HG03354 (cell line): Measurements from ENCODE around the gene VMP1.
"Not testable (repeated sequence)": the region's sequence is repeated elsewhere in the genome, so short reads cannot be mapped to it uniquely, and the experiment has no call there.

Source experiments
- ATAC-seq: cut with Tn5 transposase; IDR thresholded peaks from one replicate; pipeline ENCODE4 v1.9.1; 2021; ENCODE audit warnings: mild to moderate bottlenecking; ENCODE audit not compliant: unreplicated experiment, poor library complexity, severe bottlenecking

The VMP1 gene

DNA sequence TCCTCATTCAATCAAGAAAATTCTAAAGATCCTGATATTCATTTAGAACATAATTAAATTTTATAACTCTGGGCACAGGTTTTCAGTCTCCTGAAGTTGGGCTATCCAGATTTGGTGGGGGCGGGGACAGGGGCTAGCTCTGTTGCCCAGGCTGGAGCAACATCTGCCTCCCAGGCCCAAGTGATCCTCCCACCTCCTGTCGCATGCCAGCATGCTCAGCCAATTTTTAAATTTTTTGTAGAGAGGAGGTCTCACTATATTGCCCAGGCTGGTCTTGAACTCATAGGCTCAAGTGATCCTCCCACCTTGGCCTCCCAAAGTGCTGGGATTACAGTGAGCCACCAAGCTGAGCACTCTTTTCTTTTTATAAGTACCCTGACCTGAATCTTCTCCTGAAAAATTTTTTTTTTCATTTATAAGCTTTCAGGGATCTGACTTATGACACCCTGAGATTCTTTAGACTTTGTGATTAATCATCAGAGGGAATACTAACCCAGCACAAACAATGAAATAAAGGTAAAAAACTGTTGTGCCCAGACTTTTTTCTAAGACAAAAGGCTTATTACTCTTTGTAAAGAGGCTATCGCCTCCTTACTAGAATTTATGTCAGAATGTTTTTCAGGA lies 122.7 kb downstream of the VMP1 start:
- no peak for ATAC-seq

DNA sequence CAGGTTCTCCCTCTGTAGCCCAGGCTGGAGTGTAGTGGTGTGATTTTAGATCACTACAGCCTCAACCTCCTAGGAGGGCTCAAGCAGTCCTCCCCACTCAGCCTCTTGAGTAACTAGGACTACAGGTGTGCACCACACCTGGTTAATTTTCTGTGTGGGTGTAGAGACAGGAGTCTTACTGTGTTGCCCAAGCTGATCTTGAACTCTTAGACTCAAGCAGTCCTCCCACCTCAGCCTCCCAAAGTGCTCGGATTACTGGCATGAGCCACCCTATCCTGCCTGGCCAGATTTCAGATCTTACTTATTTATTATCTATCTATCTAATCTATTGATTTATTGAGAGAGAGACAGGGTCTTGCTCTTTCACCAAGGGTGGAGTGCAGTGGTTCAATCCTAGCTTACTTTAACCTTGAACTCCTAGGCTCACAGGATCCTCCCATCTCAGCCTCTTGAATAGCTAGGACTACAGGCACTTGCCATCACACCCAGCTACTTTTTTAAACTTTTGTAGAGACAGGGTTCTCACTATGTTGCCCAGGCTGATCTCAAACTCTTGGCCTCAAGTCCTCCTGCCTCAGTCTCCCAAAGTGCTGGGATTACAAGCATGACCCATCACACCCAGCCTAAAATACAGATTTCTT lies 123.5 kb downstream of the VMP1 start:
- no peak for ATAC-seq

DNA sequence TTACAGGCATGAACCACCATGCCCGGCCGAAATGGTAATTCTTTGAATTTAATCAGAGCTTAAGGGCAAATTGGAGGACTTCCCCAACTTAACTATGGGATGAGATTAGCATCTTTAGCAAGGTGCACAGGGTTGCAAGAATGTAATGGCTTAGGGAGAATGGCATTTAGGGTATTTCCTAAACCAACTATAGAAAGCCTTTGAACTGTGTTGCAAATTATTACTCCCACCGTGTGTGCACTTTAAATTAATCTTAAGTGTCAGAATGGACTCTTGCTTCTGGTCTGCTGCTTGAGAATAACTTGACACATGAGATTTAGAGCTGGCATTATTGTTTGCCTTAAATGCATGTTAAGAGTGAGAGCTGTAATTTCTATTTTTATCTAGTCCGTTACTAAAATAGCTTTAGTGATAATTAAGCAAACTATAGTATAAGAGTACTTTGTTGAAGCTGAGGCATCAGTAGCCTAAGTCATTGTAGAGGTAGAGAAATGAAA lies 125.5 kb downstream of the VMP1 start:
- no peak for ATAC-seq

DNA sequence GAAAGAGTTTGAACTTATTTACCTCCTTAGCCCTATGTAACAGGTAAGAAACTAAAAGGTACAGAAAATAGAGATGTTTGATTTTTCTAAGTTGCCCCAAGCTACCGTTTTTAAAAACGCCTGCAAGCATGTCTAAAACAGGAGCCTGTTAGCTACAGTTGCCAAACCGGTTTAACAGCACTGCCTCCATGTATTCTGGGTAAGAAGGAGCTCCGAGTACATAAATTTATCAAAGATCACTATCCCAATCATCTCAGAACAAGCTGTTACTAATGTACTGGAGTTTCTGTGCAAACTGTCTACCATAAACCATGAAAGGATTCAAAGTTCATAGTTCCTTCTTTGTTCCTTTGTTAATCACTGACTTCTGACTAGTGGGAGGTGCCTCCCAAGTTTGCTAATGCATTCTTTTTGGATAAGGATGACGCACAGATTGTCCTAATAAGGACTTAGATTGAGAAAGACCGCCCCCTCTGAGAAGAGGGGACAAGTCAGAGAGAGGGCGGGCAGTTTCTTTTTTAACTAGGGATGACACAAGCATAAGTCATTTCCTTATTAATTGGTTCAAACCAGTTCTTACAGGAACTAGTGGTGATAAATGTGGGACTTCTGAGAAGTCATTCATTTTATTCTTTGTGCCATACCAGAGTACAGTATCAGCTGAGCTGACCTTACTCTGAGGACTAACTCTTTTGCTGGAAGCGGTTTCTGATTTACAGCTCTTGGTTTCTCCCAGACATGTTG lies 130.0 kb downstream of the VMP1 start:
- ATAC-seq: peak; percentile 82

DNA sequence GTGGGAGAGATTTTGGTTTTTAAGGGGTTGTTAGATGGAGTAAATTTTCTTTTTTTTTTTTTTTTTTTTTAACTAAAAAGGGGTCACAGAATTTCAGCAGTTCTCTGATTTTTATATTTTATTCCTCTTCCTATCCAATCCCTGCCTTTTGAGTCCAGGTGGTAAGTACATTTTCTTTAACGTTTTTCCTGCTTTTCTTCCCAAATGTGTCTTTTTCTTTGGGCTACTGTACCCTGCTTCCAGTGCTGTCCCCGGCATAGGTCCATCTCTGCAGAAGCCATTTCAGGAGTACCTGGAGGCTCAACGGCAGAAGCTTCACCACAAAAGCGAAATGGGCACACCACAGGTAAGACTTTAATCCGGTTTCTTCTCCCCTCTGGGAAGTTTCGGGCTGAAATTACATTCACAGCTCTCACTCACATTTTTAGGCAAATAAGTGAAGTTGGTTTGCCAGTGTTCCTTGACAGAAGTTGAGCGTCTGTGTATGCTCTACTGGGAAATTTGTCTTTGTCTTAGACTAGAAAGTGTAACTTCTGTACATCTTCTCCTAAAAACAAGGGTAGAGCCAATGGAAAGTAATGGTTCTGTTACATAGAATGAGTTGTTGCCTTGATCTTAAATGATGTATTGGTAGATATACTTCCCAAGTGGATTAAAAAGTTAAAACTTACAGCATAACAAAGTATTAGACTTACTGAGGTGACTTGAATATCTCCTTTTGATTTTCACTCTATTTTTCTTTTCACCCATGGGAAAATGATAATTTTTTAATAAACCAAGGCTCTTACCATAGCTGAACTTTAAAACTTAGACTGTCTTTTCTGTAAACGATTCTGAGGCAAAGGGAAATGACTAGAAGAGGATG lies 130.8 kb downstream of the VMP1 start:
- ATAC-seq: no peak

DNA sequence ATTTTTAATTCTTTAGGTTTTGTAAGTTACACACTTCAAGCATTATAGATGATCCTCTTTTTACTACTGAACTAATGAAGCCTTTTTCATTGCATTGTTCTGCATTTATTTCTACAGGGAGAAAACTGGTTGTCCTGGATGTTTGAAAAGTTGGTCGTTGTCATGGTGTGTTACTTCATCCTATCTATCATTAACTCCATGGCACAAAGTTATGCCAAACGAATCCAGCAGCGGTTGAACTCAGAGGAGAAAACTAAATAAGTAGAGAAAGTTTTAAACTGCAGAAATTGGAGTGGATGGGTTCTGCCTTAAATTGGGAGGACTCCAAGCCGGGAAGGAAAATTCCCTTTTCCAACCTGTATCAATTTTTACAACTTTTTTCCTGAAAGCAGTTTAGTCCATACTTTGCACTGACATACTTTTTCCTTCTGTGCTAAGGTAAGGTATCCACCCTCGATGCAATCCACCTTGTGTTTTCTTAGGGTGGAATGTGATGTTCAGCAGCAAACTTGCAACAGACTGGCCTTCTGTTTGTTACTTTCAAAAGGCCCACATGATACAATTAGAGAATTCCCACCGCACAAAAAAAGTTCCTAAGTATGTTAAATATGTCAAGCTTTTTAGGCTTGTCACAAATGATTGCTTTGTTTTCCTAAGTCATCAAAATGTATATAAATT lies 132.3 kb downstream of the VMP1 start:
- no peak for ATAC-seq

DNA sequence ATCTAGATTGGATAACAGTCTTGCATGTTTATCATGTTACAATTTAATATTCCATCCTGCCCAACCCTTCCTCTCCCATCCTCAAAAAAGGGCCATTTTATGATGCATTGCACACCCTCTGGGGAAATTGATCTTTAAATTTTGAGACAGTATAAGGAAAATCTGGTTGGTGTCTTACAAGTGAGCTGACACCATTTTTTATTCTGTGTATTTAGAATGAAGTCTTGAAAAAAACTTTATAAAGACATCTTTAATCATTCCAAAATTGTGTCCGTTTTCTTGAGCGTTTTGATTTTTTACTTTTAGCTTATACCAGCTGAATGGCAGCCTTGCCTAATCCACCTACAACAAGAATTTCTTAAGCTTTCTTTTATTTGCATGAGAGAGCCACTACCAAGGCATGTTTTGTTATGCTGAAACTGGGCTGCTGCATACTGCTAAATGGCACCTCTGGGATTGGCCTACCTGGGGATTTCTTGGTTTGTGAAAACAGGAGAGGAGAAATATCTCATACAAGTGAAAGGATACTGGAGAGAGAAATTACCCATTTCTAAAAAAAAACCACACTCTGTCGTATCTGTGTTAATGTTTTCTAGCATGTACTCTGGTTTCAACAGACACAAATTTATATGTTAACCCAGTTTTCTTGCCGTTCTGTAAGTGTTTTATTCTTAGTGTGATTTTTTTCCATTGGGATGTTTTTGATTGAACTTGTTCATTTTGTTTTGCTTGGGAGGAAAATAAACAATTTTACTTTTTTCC lies 133.1 kb downstream of the VMP1 start:
- ATAC-seq: no peak

DNA sequence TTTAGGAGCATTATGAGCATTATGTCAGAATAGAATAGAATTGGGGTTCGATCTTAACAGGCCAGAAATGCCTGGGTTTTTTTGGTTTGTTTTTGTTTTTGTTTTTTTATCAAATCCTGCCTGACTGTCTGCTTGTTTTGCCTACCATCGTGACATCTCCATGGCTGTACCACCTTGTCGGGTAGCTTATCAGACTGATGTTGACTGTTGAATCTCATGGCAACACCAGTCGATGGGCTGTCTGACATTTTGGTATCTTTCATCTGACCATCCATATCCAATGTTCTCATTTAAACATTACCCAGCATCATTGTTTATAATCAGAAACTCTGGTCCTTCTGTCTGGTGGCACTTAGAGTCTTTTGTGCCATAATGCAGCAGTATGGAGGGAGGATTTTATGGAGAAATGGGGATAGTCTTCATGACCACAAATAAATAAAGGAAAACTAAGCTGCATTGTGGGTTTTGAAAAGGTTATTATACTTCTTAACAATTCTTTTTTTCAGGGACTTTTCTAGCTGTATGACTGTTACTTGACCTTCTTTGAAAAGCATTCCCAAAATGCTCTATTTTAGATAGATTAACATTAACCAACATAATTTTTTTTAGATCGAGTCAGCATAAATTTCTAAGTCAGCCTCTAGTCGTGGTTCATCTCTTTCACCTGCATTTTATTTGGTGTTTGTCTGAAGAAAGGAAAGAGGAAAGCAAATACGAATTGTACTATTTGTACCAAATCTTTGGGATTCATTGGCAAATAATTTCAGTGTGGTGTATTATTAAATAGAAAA lies 133.8 kb downstream of the VMP1 start:
- not testable (repeated sequence) for ATAC-seq

DNA sequence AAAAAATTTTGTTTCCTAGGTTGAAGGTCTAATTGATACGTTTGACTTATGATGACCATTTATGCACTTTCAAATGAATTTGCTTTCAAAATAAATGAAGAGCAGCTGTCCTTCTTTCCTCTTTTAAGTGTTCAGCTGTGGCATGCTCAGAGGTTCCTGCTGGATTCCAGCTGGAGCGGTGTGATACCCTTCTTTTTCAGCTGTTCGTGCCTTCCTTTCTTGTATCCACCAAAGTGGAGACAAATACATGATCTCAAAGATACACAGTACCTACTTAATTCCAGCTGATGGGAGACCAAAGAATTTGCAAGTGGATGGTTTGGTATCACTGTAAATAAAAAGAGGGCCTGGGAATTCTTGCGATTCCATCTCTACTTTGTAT lies 134.4 kb downstream of the VMP1 start:
- ATAC-seq: not testable (repeated sequence)

DNA sequence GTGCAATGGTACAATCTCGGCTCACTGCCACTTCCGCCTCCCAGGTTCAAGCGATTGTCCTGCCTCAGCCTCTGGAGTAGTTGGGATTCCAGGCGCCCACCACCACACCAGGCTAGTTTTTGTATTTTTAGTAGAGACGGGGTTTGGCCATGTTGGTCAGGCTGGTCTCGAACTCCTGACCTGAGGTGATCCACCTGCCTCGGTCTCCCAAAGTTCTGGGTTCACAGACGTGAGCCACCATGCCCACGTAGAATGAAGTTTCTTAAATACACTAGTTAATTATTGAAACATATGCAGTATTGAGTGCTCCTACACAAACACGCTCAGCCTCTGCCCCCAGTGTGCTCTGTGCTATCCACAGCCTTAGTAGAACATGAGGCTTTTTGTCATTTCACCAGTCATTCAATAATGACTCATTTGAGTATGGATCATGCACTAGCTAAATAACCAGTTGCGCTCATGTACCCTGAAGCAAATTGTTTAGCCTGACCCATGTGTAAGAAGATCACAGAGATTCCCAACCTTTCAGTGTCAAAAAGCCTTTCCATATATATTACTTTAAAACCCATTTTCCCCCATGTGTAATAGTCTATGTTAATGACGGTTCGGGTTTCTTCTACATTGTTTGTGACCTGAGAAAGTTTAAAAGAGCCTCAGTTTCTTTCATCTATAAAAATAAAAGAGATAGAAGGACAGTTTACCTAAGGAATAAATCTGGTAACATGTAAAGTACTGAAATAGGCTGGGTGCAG lies 135.6 kb downstream of the VMP1 start:
- peak; percentile 42 for ATAC-seq

DNA sequence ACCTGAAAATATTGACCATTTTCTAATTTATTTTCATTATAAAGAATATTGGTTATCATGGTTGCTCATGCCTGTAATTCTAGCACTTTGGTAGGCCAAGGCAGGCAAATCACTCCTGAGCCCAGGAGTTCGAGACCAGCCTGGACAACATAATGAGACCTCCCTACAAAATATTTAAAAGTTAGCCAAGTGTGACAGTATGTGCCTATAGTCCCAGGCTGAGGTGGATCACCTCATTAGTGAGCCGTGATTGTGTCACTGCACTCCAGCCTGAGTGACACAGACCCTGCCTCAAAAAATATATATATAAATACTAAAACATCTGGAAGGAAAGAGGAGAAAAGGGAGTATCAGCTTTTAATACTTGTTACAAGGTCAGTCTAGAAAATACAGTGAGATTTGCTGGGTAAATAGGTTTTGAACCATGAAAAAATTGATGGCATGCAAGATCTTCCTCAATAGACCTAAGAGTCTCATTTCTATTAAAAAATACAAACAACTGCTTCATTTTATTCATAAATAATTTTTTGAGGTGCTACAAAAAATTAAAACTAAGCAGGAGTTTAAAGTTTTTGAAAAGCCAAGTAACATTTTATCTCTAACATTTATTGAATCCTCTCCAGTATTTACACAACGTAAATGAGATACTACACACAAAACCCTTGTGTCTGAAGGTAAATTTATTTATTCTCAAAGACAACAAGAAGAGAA lies 137.6 kb downstream of the VMP1 start:
- no peak for ATAC-seq

DNA sequence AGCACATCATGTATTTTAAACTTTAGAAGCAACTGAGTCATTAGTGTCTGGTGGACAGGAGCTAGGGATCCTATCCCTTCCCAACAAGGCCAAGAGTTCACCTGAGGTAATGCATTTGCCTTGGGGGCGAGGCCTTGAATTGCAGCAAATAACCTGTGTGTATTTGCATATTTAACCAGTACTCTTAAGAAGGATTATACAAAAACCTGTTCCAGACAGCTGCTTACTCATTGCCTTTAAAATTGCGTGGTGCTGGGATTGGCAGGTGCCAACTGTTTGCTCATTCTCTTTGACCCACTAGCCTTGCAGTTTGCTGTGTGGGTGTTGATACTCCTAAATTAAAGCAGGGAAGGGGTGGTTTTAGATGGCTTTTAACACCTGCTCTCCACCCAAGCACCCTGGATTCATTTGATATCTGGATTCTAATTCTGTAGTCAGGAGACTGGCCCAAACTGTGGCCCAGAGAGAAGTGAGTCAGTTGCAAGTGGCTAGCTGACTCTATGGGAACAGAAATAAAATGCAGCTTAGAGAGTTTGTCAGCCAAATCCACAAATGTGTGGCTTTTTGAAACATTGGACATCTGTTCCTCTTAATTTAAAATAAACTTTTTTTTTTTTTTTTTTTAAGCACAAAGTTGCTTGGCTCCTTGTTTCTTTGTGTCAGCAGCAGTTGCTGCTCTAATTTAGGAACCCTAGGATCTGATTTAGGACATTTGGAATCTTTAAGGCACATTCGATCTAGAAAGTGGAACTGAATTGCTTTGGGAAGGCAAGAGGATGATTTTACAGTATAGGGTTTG lies 138.3 kb downstream of the VMP1 start:
- ATAC-seq: peak; percentile 22

DNA sequence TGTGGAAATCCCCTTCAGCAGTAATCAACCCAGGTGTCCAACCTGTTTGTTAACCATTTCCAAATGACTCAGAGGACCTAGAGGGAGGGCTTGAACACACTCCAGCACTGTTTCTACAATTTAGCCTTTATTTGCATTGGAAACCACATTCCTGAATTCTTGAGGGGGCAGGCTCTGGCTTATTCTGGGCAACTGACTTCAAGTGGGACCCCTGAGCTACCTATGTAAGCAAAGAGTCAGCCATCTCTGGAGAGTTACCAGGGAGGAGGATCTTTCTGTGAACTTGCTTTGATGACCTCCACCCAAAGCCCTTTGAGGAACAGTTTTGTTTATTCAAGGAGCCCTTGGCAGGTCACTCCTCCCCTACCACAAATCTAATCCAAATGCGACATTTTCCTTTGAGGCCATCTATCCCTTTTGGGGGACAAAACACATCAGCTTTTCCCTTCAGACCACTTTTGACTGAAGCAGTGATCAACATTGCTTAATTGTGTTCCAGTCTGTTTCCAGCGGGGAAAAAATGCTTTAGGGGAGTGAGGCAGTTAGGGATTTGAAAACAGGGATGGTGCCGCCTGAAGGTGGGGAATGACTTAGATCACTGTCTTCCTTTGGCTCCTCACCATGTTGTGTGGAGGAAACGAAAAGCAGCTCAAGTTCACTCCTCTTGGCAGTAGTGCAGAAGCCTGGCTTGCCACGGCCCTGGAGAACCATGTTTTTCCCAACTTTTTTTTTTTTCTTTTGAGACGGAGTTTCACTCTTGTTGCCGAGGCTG lies 139.1 kb downstream of the VMP1 start:
- peak; percentile 51 for ATAC-seq

DNA sequence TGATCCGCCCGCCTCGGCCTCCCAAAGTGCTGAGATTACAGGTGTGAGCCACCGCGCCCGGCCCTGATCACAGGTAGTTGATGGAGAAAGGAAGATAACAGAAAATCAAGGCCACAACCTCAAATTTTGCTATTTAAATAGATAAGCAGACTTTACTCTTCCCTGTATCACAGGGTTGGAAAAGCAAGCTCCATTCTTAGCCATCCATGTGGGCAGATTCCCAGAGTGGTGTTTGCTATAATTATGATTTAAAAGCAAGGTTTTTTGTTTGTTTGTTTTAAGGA lies 140.9 kb downstream of the VMP1 start:
- no peak for ATAC-seq

DNA sequence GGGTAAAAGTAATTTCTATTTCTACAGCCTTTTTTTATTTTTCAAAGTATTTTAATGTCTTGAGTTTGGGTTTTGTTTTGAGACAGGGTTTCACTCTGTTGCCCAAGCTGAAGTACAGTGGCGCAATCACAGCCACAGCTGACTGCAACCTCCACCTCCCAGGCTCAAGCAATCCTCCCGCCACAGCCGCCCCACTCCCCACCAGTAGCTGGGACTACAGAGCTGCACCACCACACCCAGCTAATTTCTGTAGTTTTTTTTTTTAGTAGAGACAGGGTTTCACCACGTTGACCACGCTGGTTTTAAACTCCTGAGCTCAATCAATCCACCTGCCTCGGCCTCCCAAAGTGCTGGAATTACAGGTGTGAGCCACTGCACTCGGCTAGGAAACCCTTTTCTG lies 141.3 kb downstream of the VMP1 start:
- no peak for ATAC-seq

DNA sequence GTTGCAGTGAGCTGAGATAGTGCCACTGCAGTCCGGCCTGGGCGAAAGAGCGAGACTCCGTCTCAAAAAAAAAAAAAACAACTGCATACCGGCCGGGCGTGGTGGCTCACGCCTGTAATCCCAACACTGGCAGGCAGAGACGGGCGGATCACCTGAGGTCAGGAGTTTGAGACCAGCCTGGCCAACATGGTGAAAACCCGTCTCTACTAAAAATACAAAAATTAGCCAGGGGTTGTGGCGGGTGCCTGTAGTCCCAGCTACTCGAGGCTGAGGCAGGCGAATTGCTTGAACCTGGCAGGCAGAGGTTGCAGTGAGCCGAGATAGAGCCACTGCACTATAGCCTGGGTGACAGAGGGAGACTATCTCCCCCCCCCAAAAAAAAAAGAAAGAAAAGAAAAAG lies 142.9 kb downstream of the VMP1 start:
- ATAC-seq: not testable (repeated sequence)
